ENCODE data around the gene URB1. TPM values are rescaled to one million over a fixed set of nuclear protein-coding genes. Genes with fewer than 3 reads are reported as not detected.
A peak's percentile ranks its signal among the peaks of the same experiment; 100 is the strongest.

The URB1 gene
- total RNA-seq, 4 donors from 2014 or later, result 18.3 to 26.9 (median 20.7) TPM

GRCh38 chr21:32366191-32366590 is 26.6 kb downstream of the URB1 start:
- H3K36me3 ChIP-seq, result peaks cover 0 to 84% of the 10 kb centered on the region in 2 donors
- H3K4me3 ChIP-seq, result no peak overlapping the region
- no peak overlapping the region for H3K27ac ChIP-seq
- H3K4me1 ChIP-seq, result peaks cover 6 to 43% (median 7%) of the 10 kb centered on the region in 3 donors
- H3K9me3 ChIP-seq, result no peaks in the 10 kb centered on the region
- no peak for TF ChIP-seq CTCF (IDR thresholded peaks at IDR 0.05)
- no peak for TF ChIP-seq POLR2AphosphoS5 (IDR thresholded peaks at IDR 0.05)
- no peak for TF ChIP-seq EP300 (IDR thresholded peaks at IDR 0.05)
- TF ChIP-seq POLR2A (IDR thresholded peaks at IDR 0.05), result no peak
- no peaks in the 10 kb centered on the region for H3K27me3 ChIP-seq
- 67% methylated on average over 1 of the region's 4 CpGs; no CpG with 5 or more reads in 1 of the 2 donors for WGBS, 2 donors (ENCODE audit: low coverage in 1 of 2)
- no peak for ATAC-seq

- Histone ChIP-seq H3K27me3 (no peaks in the 10 kb centered on the region), H3K9me3 (no peaks in the 10 kb centered on the region), H3K27ac (peak overlapping the region in 3 of 4 donors; percentile 28 to 59 (median 53)), H3K36me3 (peaks cover 0 to 98% of the 10 kb centered on the region in 2 donors), H3K4me3 (no peak overlapping the region), H3K4me1 (peaks cover 0 to 29% (median 0%) of the 10 kb centered on the region in 3 donors)
- TF ChIP-seq CTCF (IDR thresholded peaks at IDR 0.05) (no peak), EP300 (IDR thresholded peaks at IDR 0.05) (no peak), POLR2AphosphoS5 (IDR thresholded peaks at IDR 0.05) (no peak), POLR2A (IDR thresholded peaks at IDR 0.05) (no peak)
- 67 to 83% methylated on average over 2 to 3 of the region's 4 CpGs for WGBS, 2 donors (ENCODE audit: low coverage in 1 of 2)
- no peak for ATAC-seq
Measured at GRCh38 chr21:32364796-32365195, 28.0 kb downstream of the URB1 start.

GRCh38 chr21:32364387-32364786 is 28.4 kb downstream of the URB1 start:
- H3K27me3 ChIP-seq, result no peaks in the 10 kb centered on the region
- peak; percentile 68 for ATAC-seq
- H3K36me3 ChIP-seq, result peaks cover 0 to 100% of the 10 kb centered on the region in 2 donors
- no peaks in the 10 kb centered on the region for H3K9me3 ChIP-seq
- no peak overlapping the region for H3K4me3 ChIP-seq
- peaks cover 0 to 25% (median 0%) of the 10 kb centered on the region in 3 donors for H3K4me1 ChIP-seq
- H3K27ac ChIP-seq, result peak overlapping the region in 3 of 4 donors; percentile 28 to 59 (median 53)
- 40 to 65% methylated on average over 2 to 4 of the region's 7 CpGs for WGBS, 2 donors (ENCODE audit: low coverage in 1 of 2)
- TF ChIP-seq EP300 (IDR thresholded peaks at IDR 0.05) (no peak), POLR2AphosphoS5 (IDR thresholded peaks at IDR 0.05) (no peak), CTCF (IDR thresholded peaks at IDR 0.05) (no peak), POLR2A (IDR thresholded peaks at IDR 0.05) (no peak)

GRCh38 chr21:32360401-32360975 is 32.3 kb downstream of the URB1 start:
- H3K27ac ChIP-seq, result no peak overlapping the region
- WGBS, 2 donors (ENCODE audit: low coverage in 1 of 2), result 76 to 83% methylated on average over 2 to 5 of the region's 5 CpGs
- TF ChIP-seq CTCF (IDR thresholded peaks at IDR 0.05) (no peak), EP300 (IDR thresholded peaks at IDR 0.05) (no peak), POLR2AphosphoS5 (IDR thresholded peaks at IDR 0.05) (no peak), POLR2A (IDR thresholded peaks at IDR 0.05) (no peak)
- no peaks in the 10 kb centered on the region for H3K9me3 ChIP-seq
- H3K4me3 ChIP-seq, result no peak overlapping the region
- no peaks in the 10 kb centered on the region for H3K27me3 ChIP-seq
- peaks cover 0 to 16% (median 0%) of the 10 kb centered on the region in 3 donors for H3K4me1 ChIP-seq
- no peak for ATAC-seq
- H3K36me3 ChIP-seq, result peaks cover 0 to 100% of the 10 kb centered on the region in 2 donors

- H3K27ac ChIP-seq, result no peak overlapping the region
- WGBS, 2 donors (ENCODE audit: low coverage in 1 of 2), result 57% methylated on average over 6 of the region's 7 CpGs; no CpG with 5 or more reads in 1 of the 2 donors
Measured at GRCh38 chr21:32359719-32360260, 33.0 kb downstream of the URB1 start.

More at GRCh38 chr21:32359719-32360260, 33.0 kb downstream of the URB1 start:
- Histone ChIP-seq H3K4me1 (peaks cover 0 to 12% (median 0%) of the 10 kb centered on the region in 3 donors), H3K4me3 (no peak overlapping the region), H3K9me3 (no peaks in the 10 kb centered on the region), H3K27me3 (no peaks in the 10 kb centered on the region), H3K36me3 (peaks cover 0 to 100% of the 10 kb centered on the region in 2 donors)
- TF ChIP-seq POLR2A (IDR thresholded peaks at IDR 0.05) (no peak), EP300 (IDR thresholded peaks at IDR 0.05) (no peak), CTCF (IDR thresholded peaks at IDR 0.05) (no peak), POLR2AphosphoS5 (IDR thresholded peaks at IDR 0.05) (no peak)
- ATAC-seq, result no peak
